ENCODE results near the gene ARV1.

ARV1 gene

GRCh38 chr1:230972855-230973271 lies 6.0 kb upstream of the ARV1 start:
- Histone ChIP-seq H3K27ac (ENCODE audit: low read depth, low read length) (no peak overlapping the region), H3K4me1 (ENCODE audit: control insufficient read depth in 5 of 5, insufficient read depth in 5 of 5, low read length in 5 of 5) (peaks cover 5 to 33% (median 12%) of the 10 kb centered on the region in 5 donors), H3K4me3 (ENCODE audit: low read depth in 1 of 5, low read length in 5 of 5) (no peak overlapping the region), H3K9ac (ENCODE audit: low read length in 5 of 5) (no peak overlapping the region), H3K9me3 (ENCODE audit: control insufficient read depth in 5 of 5, low read length in 5 of 5) (no peaks in the 10 kb centered on the region), H3K36me3 (ENCODE audit: control insufficient read depth in 5 of 5, insufficient read depth in 5 of 5, low read length in 5 of 5) (peaks cover 0 to 8% (median 3%) of the 10 kb centered on the region in 5 donors), H3K27me3 (ENCODE audit: control insufficient read depth in 5 of 5, insufficient read depth in 4 of 5, low read length in 5 of 5) (no peaks in the 10 kb centered on the region)

- H3K4me1 ChIP-seq (ENCODE audit: control insufficient read depth in 5 of 5, insufficient read depth in 5 of 5, low read length in 5 of 5): peaks cover 14 to 54% (median 27%) of the 10 kb centered on the region in 5 donors
- H3K9me3 ChIP-seq (ENCODE audit: control insufficient read depth in 5 of 5, low read length in 5 of 5): no peaks in the 10 kb centered on the region
- H3K36me3 ChIP-seq (ENCODE audit: control insufficient read depth in 5 of 5, insufficient read depth in 5 of 5, low read length in 5 of 5): peaks cover 0 to 8% (median 3%) of the 10 kb centered on the region in 5 donors
- H3K9ac ChIP-seq (ENCODE audit: low read length in 5 of 5): no peak overlapping the region
- H3K27me3 ChIP-seq (ENCODE audit: control insufficient read depth in 5 of 5, insufficient read depth in 4 of 5, low read length in 5 of 5): no peaks in the 10 kb centered on the region
- H3K4me3 ChIP-seq (ENCODE audit: low read depth in 1 of 5, low read length in 5 of 5): no peak overlapping the region
- H3K27ac ChIP-seq (ENCODE audit: low read depth, low read length): no peak overlapping the region
Observed at GRCh38 chr1:230975636-230976035, 3.3 kb upstream of the ARV1 start.

- Histone ChIP-seq H3K4me1 (ENCODE audit: control insufficient read depth in 5 of 5, insufficient read depth in 5 of 5, low read length in 5 of 5) (peaks cover 14 to 54% (median 27%) of the 10 kb centered on the region in 5 donors), H3K9ac (ENCODE audit: low read length in 5 of 5) (peak overlapping the region in 1 of 5 donors; percentile 5), H3K36me3 (ENCODE audit: control insufficient read depth in 5 of 5, insufficient read depth in 5 of 5, low read length in 5 of 5) (peaks cover 0 to 10% (median 3%) of the 10 kb centered on the region in 5 donors), H3K27me3 (ENCODE audit: control insufficient read depth in 5 of 5, insufficient read depth in 4 of 5, low read length in 5 of 5) (no peaks in the 10 kb centered on the region), H3K4me3 (ENCODE audit: low read depth in 1 of 5, low read length in 5 of 5) (no peak overlapping the region), H3K9me3 (ENCODE audit: control insufficient read depth in 5 of 5, low read length in 5 of 5) (no peaks in the 10 kb centered on the region), H3K27ac (ENCODE audit: low read depth, low read length) (no peak overlapping the region)
Observed at GRCh38 chr1:230976360-230976759, 2.5 kb upstream of the ARV1 start.

- Histone ChIP-seq H3K4me3 (ENCODE audit: low read depth in 1 of 5, low read length in 5 of 5) (peak overlapping the region; percentile 65 to 97 (median 79)), H3K27me3 (ENCODE audit: control insufficient read depth in 5 of 5, insufficient read depth in 4 of 5, low read length in 5 of 5) (no peaks in the 10 kb centered on the region), H3K36me3 (ENCODE audit: control insufficient read depth in 5 of 5, insufficient read depth in 5 of 5, low read length in 5 of 5) (peaks cover 0 to 15% (median 7%) of the 10 kb centered on the region in 5 donors), H3K9ac (ENCODE audit: low read length in 5 of 5) (peak overlapping the region; percentile 36 to 89 (median 66)), H3K27ac (ENCODE audit: low read depth, low read length) (peak overlapping the region; percentile 58), H3K4me1 (ENCODE audit: control insufficient read depth in 5 of 5, insufficient read depth in 5 of 5, low read length in 5 of 5) (peaks cover 14 to 50% (median 27%) of the 10 kb centered on the region in 5 donors), H3K9me3 (ENCODE audit: control insufficient read depth in 5 of 5, low read length in 5 of 5) (no peaks in the 10 kb centered on the region)
Observed at GRCh38 chr1:230976825-230977747, 1.8 kb upstream of the ARV1 start.

GRCh38 chr1:230977761-230978490 lies 968 bp upstream of the ARV1 start:
- no peaks in the 10 kb centered on the region for H3K27me3 ChIP-seq (ENCODE audit: control insufficient read depth in 5 of 5, insufficient read depth in 4 of 5, low read length in 5 of 5)
- H3K9ac ChIP-seq (ENCODE audit: low read length in 5 of 5): peak overlapping the region; percentile 36 to 89 (median 66)
- H3K9me3 ChIP-seq (ENCODE audit: control insufficient read depth in 5 of 5, low read length in 5 of 5): no peaks in the 10 kb centered on the region
- peak overlapping the region; percentile 65 to 97 (median 79) for H3K4me3 ChIP-seq (ENCODE audit: low read depth in 1 of 5, low read length in 5 of 5)
- peak overlapping the region; percentile 58 for H3K27ac ChIP-seq (ENCODE audit: low read depth, low read length)
- H3K4me1 ChIP-seq (ENCODE audit: control insufficient read depth in 5 of 5, insufficient read depth in 5 of 5, low read length in 5 of 5): peaks cover 14 to 44% (median 27%) of the 10 kb centered on the region in 5 donors
- H3K36me3 ChIP-seq (ENCODE audit: control insufficient read depth in 5 of 5, insufficient read depth in 5 of 5, low read length in 5 of 5): peaks cover 0 to 15% (median 7%) of the 10 kb centered on the region in 5 donors

- Histone ChIP-seq H3K27ac (ENCODE audit: low read depth, low read length) (peak overlapping the region; percentile 58), H3K4me1 (ENCODE audit: control insufficient read depth in 5 of 5, insufficient read depth in 5 of 5, low read length in 5 of 5) (peaks cover 14 to 42% (median 27%) of the 10 kb centered on the region in 5 donors), H3K36me3 (ENCODE audit: control insufficient read depth in 5 of 5, insufficient read depth in 5 of 5, low read length in 5 of 5) (peaks cover 0 to 15% (median 7%) of the 10 kb centered on the region in 5 donors), H3K9me3 (ENCODE audit: control insufficient read depth in 5 of 5, low read length in 5 of 5) (no peaks in the 10 kb centered on the region), H3K27me3 (ENCODE audit: control insufficient read depth in 5 of 5, insufficient read depth in 4 of 5, low read length in 5 of 5) (no peaks in the 10 kb centered on the region), H3K4me3 (ENCODE audit: low read depth in 1 of 5, low read length in 5 of 5) (peak overlapping the region; percentile 78 to 97 (median 93)), H3K9ac (ENCODE audit: low read length in 5 of 5) (peak overlapping the region; percentile 58 to 89 (median 79))
Observed at GRCh38 chr1:230979389-230979716, 459 bp downstream of the ARV1 start.

- peak overlapping the region in 1 of 5 donors; percentile 89 for H3K9ac ChIP-seq (ENCODE audit: low read length in 5 of 5)
- H3K27me3 ChIP-seq (ENCODE audit: control insufficient read depth in 5 of 5, insufficient read depth in 4 of 5, low read length in 5 of 5): no peaks in the 10 kb centered on the region
- no peaks in the 10 kb centered on the region for H3K9me3 ChIP-seq (ENCODE audit: control insufficient read depth in 5 of 5, low read length in 5 of 5)
- H3K4me3 ChIP-seq (ENCODE audit: low read depth in 1 of 5, low read length in 5 of 5): peak overlapping the region in 2 of 5 donors; percentile 93 to 97
- no peak overlapping the region for H3K27ac ChIP-seq (ENCODE audit: low read depth, low read length)
- peaks cover 14 to 42% (median 27%) of the 10 kb centered on the region in 5 donors for H3K4me1 ChIP-seq (ENCODE audit: control insufficient read depth in 5 of 5, insufficient read depth in 5 of 5, low read length in 5 of 5)
- peaks cover 0 to 15% (median 7%) of the 10 kb centered on the region in 5 donors for H3K36me3 ChIP-seq (ENCODE audit: control insufficient read depth in 5 of 5, insufficient read depth in 5 of 5, low read length in 5 of 5)
Observed at GRCh38 chr1:230979952-230980351, 1.1 kb downstream of the ARV1 start.

GRCh38 chr1:230982696-230983095 lies 3.8 kb downstream of the ARV1 start:
- no peak overlapping the region for H3K9ac ChIP-seq (ENCODE audit: low read length in 5 of 5)
- peaks cover 0 to 10% (median 0%) of the 10 kb centered on the region in 5 donors for H3K36me3 ChIP-seq (ENCODE audit: control insufficient read depth in 5 of 5, insufficient read depth in 5 of 5, low read length in 5 of 5)
- H3K4me1 ChIP-seq (ENCODE audit: control insufficient read depth in 5 of 5, insufficient read depth in 5 of 5, low read length in 5 of 5): peaks cover 8 to 22% (median 15%) of the 10 kb centered on the region in 5 donors
- no peak overlapping the region for H3K27ac ChIP-seq (ENCODE audit: low read depth, low read length)
- H3K4me3 ChIP-seq (ENCODE audit: low read depth in 1 of 5, low read length in 5 of 5): no peak overlapping the region
- no peaks in the 10 kb centered on the region for H3K27me3 ChIP-seq (ENCODE audit: control insufficient read depth in 5 of 5, insufficient read depth in 4 of 5, low read length in 5 of 5)
- no peaks in the 10 kb centered on the region for H3K9me3 ChIP-seq (ENCODE audit: control insufficient read depth in 5 of 5, low read length in 5 of 5)

- H3K9ac ChIP-seq (ENCODE audit: low read length in 5 of 5): no peak overlapping the region
- no peaks in the 10 kb centered on the region for H3K9me3 ChIP-seq (ENCODE audit: control insufficient read depth in 5 of 5, low read length in 5 of 5)
- H3K27me3 ChIP-seq (ENCODE audit: control insufficient read depth in 5 of 5, insufficient read depth in 4 of 5, low read length in 5 of 5): no peaks in the 10 kb centered on the region
- peaks cover 8 to 17% (median 11%) of the 10 kb centered on the region in 5 donors for H3K4me1 ChIP-seq (ENCODE audit: control insufficient read depth in 5 of 5, insufficient read depth in 5 of 5, low read length in 5 of 5)
- H3K4me3 ChIP-seq (ENCODE audit: low read depth in 1 of 5, low read length in 5 of 5): no peak overlapping the region
- H3K36me3 ChIP-seq (ENCODE audit: control insufficient read depth in 5 of 5, insufficient read depth in 5 of 5, low read length in 5 of 5): peaks cover 0 to 10% (median 0%) of the 10 kb centered on the region in 5 donors
- no peak overlapping the region for H3K27ac ChIP-seq (ENCODE audit: low read depth, low read length)
Observed at GRCh38 chr1:230983811-230984210, 4.9 kb downstream of the ARV1 start.
